ENCODE results near the gene SLC25A43. TPM values are rescaled to one million over a fixed set of nuclear protein-coding genes. Genes with fewer than 3 reads are reported as not detected.

SLC25A43 gene
- total RNA-seq, 1 donor from 2014 or later = 13.4 TPM

GRCh38 chrX:119467842-119468550 lies 68.9 kb downstream of the SLC25A43 start, which contains the start of gene SLC25A5:
Gene SLC25A5 (plus strand): TSS chrX:119468444. CDS start chrX:119468516, 72 bp downstream.
- H3K4me3 ChIP-seq (ENCODE audit: low read depth, low read length) = peak within 1 kb of the TSS; percentile 82
- no peaks in the 10 kb centered on the region for H3K27me3 ChIP-seq (ENCODE audit: control insufficient read depth, insufficient read depth, low read length)
- TF ChIP-seq CTCF (IDR thresholded peaks at IDR 0.05; ENCODE audit: insufficient read depth, low read length, severe bottlenecking) = no peak
- no peak for FAIRE-seq
- H3K36me3 ChIP-seq (ENCODE audit: control insufficient read depth, insufficient read depth, low read length) = peaks cover 11% of the 10 kb centered on the region
- peak; percentile 65 for DNase-seq (ENCODE audit: low read depth)

GRCh38 chrX:119468551-119469312 lies 69.6 kb downstream of the SLC25A43 start:
- TF ChIP-seq CTCF (IDR thresholded peaks at IDR 0.05; ENCODE audit: insufficient read depth, low read length, severe bottlenecking) = peak; percentile 65
- Histone ChIP-seq H3K4me3 (ENCODE audit: low read depth, low read length) (peak overlapping the region; percentile 82), H3K27me3 (ENCODE audit: control insufficient read depth, insufficient read depth, low read length) (no peaks in the 10 kb centered on the region), H3K36me3 (ENCODE audit: control insufficient read depth, insufficient read depth, low read length) (peaks cover 11% of the 10 kb centered on the region)
- DNase-seq (ENCODE audit: low read depth) = peak; percentile 55
- no peak for FAIRE-seq

DNA sequence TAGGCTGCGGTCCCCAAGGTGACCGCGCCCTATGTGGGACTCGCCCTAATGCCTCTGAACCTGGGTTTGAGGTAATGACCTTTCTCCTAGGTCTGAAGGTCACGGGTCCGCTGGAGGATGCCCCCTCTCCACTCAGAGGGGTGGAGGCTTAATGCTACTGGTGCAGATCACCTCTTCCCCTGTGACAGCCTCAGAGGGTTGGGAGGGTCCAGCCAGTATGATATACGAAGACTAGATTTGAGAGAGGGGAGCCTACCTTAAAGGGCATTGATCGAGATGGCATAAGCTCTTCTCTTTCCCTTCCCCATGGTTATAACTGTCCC lies 70.1 kb downstream of the SLC25A43 start:
- FAIRE-seq (peak; percentile 79), DNase-seq (ENCODE audit: low read depth) (no peak)

GRCh38 chrX:119474615-119475388 lies 75.7 kb downstream of the SLC25A43 start:
- Histone ChIP-seq H3K4me3 (ENCODE audit: low read depth, low read length) (no peak overlapping the region), H3K36me3 (ENCODE audit: control insufficient read depth, insufficient read depth, low read length) (peaks cover 7% of the 10 kb centered on the region), H3K27me3 (ENCODE audit: control insufficient read depth, insufficient read depth, low read length) (no peaks in the 10 kb centered on the region)
- TF ChIP-seq CTCF (IDR thresholded peaks at IDR 0.05; ENCODE audit: insufficient read depth, low read length, severe bottlenecking) = no peak
- FAIRE-seq (no peak), DNase-seq (ENCODE audit: low read depth) (no peak)

More for the DNA sequence above, 70.1 kb downstream of the SLC25A43 start:
- Histone ChIP-seq H3K4me3 (ENCODE audit: low read depth, low read length) (peak overlapping the region; percentile 82), H3K27me3 (ENCODE audit: control insufficient read depth, insufficient read depth, low read length) (no peaks in the 10 kb centered on the region), H3K36me3 (ENCODE audit: control insufficient read depth, insufficient read depth, low read length) (peaks cover 11% of the 10 kb centered on the region)
- TF ChIP-seq CTCF (IDR thresholded peaks at IDR 0.05; ENCODE audit: insufficient read depth, low read length, severe bottlenecking) = no peak

- FAIRE-seq = no peak
- no peak for TF ChIP-seq CTCF (IDR thresholded peaks at IDR 0.05; ENCODE audit: insufficient read depth, low read length, severe bottlenecking)
- peak; percentile 71 for DNase-seq (ENCODE audit: low read depth)
- Histone ChIP-seq H3K4me3 (ENCODE audit: low read depth, low read length) (no peak overlapping the region), H3K27me3 (ENCODE audit: control insufficient read depth, insufficient read depth, low read length) (no peaks in the 10 kb centered on the region), H3K36me3 (ENCODE audit: control insufficient read depth, insufficient read depth, low read length) (peaks cover 3% of the 10 kb centered on the region)
Observed at GRCh38 chrX:119475389-119476101, 76.4 kb downstream of the SLC25A43 start.

All from bronchial epithelial cell (primary cell).